Astrocyte (in vitro differentiated cells and primary cell): ENCODE measurements around the gene ERMARD. TPM values are rescaled to one million over a fixed set of nuclear protein-coding genes. Genes with fewer than 3 reads are reported as not detected.

Source experiments
- DNase-seq: peaks from one replicate; pipeline ENCODE4 v3.0.0-alpha.2; 2010; ENCODE audit warnings: low read depth
- FAIRE-seq: peaks from 2 replicates; lab custom pipeline; 2011; peaks lifted over from hg19 to GRCh38; lab: Jason Lieb, UNC
- H2AFZ ChIP-seq: 2 replicates; pipeline ENCODE4 v1.6.0; 2012; ENCODE audit warnings: low read depth, low read length, inconsistent platforms
- H3K27ac ChIP-seq: 2 replicates; pipeline ENCODE4 v1.5.1; 2011; ENCODE audit warnings: low read depth, low read length, inconsistent platforms
- H3K27me3 ChIP-seq: 2 replicates; pipeline ENCODE4 v1.6.0; 2011; ENCODE audit warnings: low read length, inconsistent platforms; ENCODE audit not compliant: insufficient read depth
- H3K36me3 ChIP-seq: 2 replicates; pipeline ENCODE4 v1.5.1; 2011; ENCODE audit warnings: low read length, inconsistent platforms; ENCODE audit not compliant: insufficient read depth
- H3K4me1 ChIP-seq: 2 replicates; pipeline ENCODE4 v1.5.1; 2011; ENCODE audit warnings: low read length, inconsistent platforms; ENCODE audit not compliant: insufficient read depth
- H3K4me2 ChIP-seq: 2 replicates; pipeline ENCODE4 v1.6.0; 2012; ENCODE audit warnings: low read length, inconsistent platforms
- H3K4me3 ChIP-seq: 2 replicates; pipeline ENCODE4 v1.5.1; 2011; ENCODE audit warnings: low read depth, mild to moderate bottlenecking, low read length, inconsistent platforms; ENCODE audit not compliant: insufficient read depth
- H3K79me2 ChIP-seq: 2 replicates; pipeline ENCODE4 v1.6.0; 2012; ENCODE audit warnings: mild to moderate bottlenecking, low read length, inconsistent platforms; ENCODE audit not compliant: insufficient read depth
- H3K9ac ChIP-seq: 2 replicates; pipeline ENCODE4 v1.6.0; 2012; ENCODE audit warnings: mild to moderate bottlenecking, low read length, inconsistent platforms
- H3K9me3 ChIP-seq: 2 replicates; pipeline ENCODE4 v1.5.1; 2012; ENCODE audit warnings: low read depth, mild to moderate bottlenecking, low read length, inconsistent platforms; ENCODE audit not compliant: insufficient read depth
- H4K20me1 ChIP-seq: 2 replicates; pipeline ENCODE4 v1.6.0; 2012; ENCODE audit warnings: low read length, inconsistent platforms; ENCODE audit not compliant: insufficient read depth
- H3K27ac Mint-ChIP-seq: one replicate; pipeline ENCODE4 v1.8.0; 2021; ENCODE audit warnings: mild to moderate bottlenecking, mixed read lengths; ENCODE audit not compliant: unreplicated experiment
- H3K27me3 Mint-ChIP-seq: one replicate; pipeline ENCODE4 v1.8.0; 2021; ENCODE audit warnings: low read depth, mixed read lengths; ENCODE audit not compliant: unreplicated experiment
- H3K36me3 Mint-ChIP-seq: one replicate; pipeline ENCODE4 v1.8.0; 2021; ENCODE audit warnings: low read depth, mixed read lengths; ENCODE audit not compliant: unreplicated experiment
- H3K4me1 Mint-ChIP-seq: one replicate; pipeline ENCODE4 v1.8.0; 2021; ENCODE audit warnings: low read depth, mixed read lengths; ENCODE audit not compliant: unreplicated experiment
- H3K4me3 Mint-ChIP-seq: one replicate; pipeline ENCODE4 v1.8.0; 2021; ENCODE audit warnings: mild to moderate bottlenecking, moderate library complexity, mixed read lengths; ENCODE audit not compliant: unreplicated experiment
- H3K9me3 Mint-ChIP-seq: one replicate; pipeline ENCODE4 v1.8.0; 2021; ENCODE audit warnings: mild to moderate bottlenecking, mixed read lengths; ENCODE audit not compliant: unreplicated experiment
- CTCF ChIP-seq: IDR thresholded peaks from 2 replicates; pipeline ENCODE4 v1.5.1; 2011; ENCODE audit warnings: low read depth, mild to moderate bottlenecking, inconsistent platforms, low read length, moderate library complexity; ENCODE audit not compliant: insufficient read depth
- EZH2 ChIP-seq: IDR thresholded peaks from 2 replicates; pipeline ENCODE4 v1.6.1; 2012; ENCODE audit warnings: mild to moderate bottlenecking, low read length, inconsistent platforms; ENCODE audit not compliant: insufficient read depth
- total RNA-seq: library from RNA; stranded (reverse); gene quantifications from 2 replicates; pipeline ENCODE4 v1.2.1, GENCODE V29; 2021

ERMARD gene
- total RNA-seq, 1 donor from 2014 or later: 13.1 TPM

GRCh38 chr6:169723991-169724493 lies 27.4 kb upstream of the ERMARD start:
- Histone ChIP-seq H3K79me2 (peaks cover 24% of the 10 kb centered on the region), H2AFZ (no peak overlapping the region), H3K27me3 (no peaks in the 10 kb centered on the region), H3K36me3 (no peaks in the 10 kb centered on the region), H3K4me3 (no peak overlapping the region), H3K9ac (peak overlapping the region; percentile 55), H3K4me1 (peaks cover 30% of the 10 kb centered on the region), H3K27ac (no peak overlapping the region), H3K9me3 (no peaks in the 10 kb centered on the region), H3K4me2 (peak overlapping the region; percentile 26), H4K20me1 (peaks cover 28% of the 10 kb centered on the region)
- H3K27ac Mint-ChIP-seq: no peak overlapping the region
- no peaks in the 10 kb centered on the region for H3K36me3 Mint-ChIP-seq
- peaks cover 2% of the 10 kb centered on the region for H3K27me3 Mint-ChIP-seq
- peaks cover 9% of the 10 kb centered on the region for H3K4me1 Mint-ChIP-seq
- DNase-seq (no peak), FAIRE-seq (no peak)
- TF ChIP-seq CTCF (no peak), EZH2 (no peak)
- H3K4me3 Mint-ChIP-seq: peak overlapping the region; percentile 40
- no peaks in the 10 kb centered on the region for H3K9me3 Mint-ChIP-seq

DNA sequence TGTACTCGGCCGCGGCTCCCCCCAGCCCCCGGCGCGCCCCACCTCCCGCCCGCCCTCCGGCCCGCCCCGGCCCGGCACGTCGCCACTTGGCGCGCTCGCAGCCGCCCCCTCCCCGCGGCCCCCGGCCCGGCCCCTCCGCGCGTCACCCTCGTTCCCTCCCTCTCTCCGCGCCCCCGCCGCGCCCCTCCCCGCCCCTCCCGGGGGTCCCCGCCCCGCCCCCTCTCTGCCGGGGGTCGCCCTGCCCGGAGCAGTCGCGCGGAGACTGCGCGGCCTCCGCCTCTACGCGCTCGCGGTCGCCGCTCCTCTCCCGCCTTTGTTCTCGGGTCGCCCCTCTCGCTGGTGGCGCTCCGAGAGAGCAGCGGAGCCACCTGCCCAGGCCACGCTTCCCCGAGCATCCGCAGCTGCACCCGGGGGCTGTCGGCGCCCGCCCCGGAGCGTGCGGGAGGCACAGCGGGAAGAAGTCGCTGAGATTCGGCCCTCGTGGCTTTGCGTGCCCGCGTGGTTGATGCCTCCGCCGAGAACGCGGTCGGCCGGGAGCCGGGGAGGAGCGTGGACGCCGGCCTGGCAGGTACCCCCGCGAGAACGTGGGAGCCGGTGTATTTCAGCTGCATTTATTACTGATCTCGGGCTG lies 26.8 kb upstream of the ERMARD start, which contains the start of gene PHF10:
Gene PHF10 (minus strand): TSS at position 7 of the 631 bp plus-strand sequence. CDS start 569 bp downstream, outside the sequence.
- FAIRE-seq: no peak
- TF ChIP-seq EZH2 (no peak), CTCF (no peak)
- no peaks in the 10 kb centered on the region for H3K9me3 Mint-ChIP-seq
- peaks cover 26% of the 10 kb centered on the region for H3K4me1 ChIP-seq
- H3K4me3 ChIP-seq: peak within 1 kb of the TSS; percentile 86
- H3K27me3 ChIP-seq: no peaks in the 10 kb centered on the region
- peak within 1 kb of the TSS; percentile 92 for H3K27ac Mint-ChIP-seq
- no peaks in the 10 kb centered on the region for H3K36me3 ChIP-seq
- peak within 1 kb of the TSS; percentile 93 for H3K4me3 Mint-ChIP-seq
- peak within 1 kb of the TSS; percentile 84 for H3K9ac ChIP-seq
- no peaks in the 10 kb centered on the region for H3K9me3 ChIP-seq
- H3K4me2 ChIP-seq: peak within 1 kb of the TSS; percentile 96
- H2AFZ ChIP-seq: peak within 1 kb of the TSS; percentile 93
- peaks cover 6% of the 10 kb centered on the region for H3K4me1 Mint-ChIP-seq
- peaks cover 2% of the 10 kb centered on the region for H3K27me3 Mint-ChIP-seq
- H3K27ac ChIP-seq: peak within 1 kb of the TSS; percentile 73
- H3K79me2 ChIP-seq: peaks cover 24% of the 10 kb centered on the region
- peaks cover 23% of the 10 kb centered on the region for H4K20me1 ChIP-seq
- no peak for DNase-seq
- no peaks in the 10 kb centered on the region for H3K36me3 Mint-ChIP-seq
